ENCODE results near the gene BIN2. TPM values are rescaled to one million over a fixed set of nuclear protein-coding genes. Genes with fewer than 3 reads are reported as not detected.
A peak's percentile ranks its signal among the peaks of the same experiment; 100 is the strongest.

Gene BIN2
- polyA plus RNA-seq, 2 of the 4 experiments (the other 2 are of a cell fraction): 0.08 to 0.57 TPM

- TF ChIP-seq E2F6 (IDR thresholded peaks at IDR 0.05; ENCODE audit: borderline replicate concordance, low read depth): no peak
- TF ChIP-seq JUN (IDR thresholded peaks at IDR 0.05): peak; percentile 66 to 91; a peak in 4 of 5 replicates
- TF ChIP-seq ZC3H11A (IDR thresholded peaks at IDR 0.05): no peak
- peak; percentile 93 for TF ChIP-seq USF2 (IDR thresholded peaks at IDR 0.05)
- TF ChIP-seq MYC (IDR thresholded peaks at IDR 0.05; ENCODE audit: borderline replicate concordance, low read length): no peak
- TF ChIP-seq EHMT2 (IDR thresholded peaks at IDR 0.05; ENCODE audit: low read depth): no peak
- no peak for TF ChIP-seq ZSCAN20 (CRISPR knock-in tag; IDR thresholded peaks at IDR 0.05)
- no peak for TF ChIP-seq FOSL2 (IDR thresholded peaks at IDR 0.05)
- no peak; the same call in none of the 2 replicates for TF ChIP-seq FOSL2 (CRISPR knock-in tag; IDR thresholded peaks at IDR 0.05)
- TF ChIP-seq HES2 (IDR thresholded peaks at IDR 0.05): no peak
- no peak for TF ChIP-seq CHD2 (IDR thresholded peaks at IDR 0.05; ENCODE audit: low read length, partially characterized antibody)
- TF ChIP-seq EHF (CRISPR knock-in tag; IDR thresholded peaks at IDR 0.05): peak; percentile 39; the same call in 1 of the 2 replicates
- peak; percentile 75 for TF ChIP-seq POLR2A (IDR thresholded peaks at IDR 0.05; ENCODE audit: low read length)
- TF ChIP-seq NR3C1 (IDR thresholded peaks at IDR 0.05): no peak
- TF ChIP-seq TFCP2L1 (CRISPR knock-in tag; IDR thresholded peaks at IDR 0.05): 0 out of 2 replicates have a peak, but pooled peaks have one; percentile 6
- no peak for TF ChIP-seq NFE2L2 (conservative IDR thresholded peaks at IDR 0.05; ENCODE audit: low read length)
- TF ChIP-seq TP53 (CRISPR knock-in tag; IDR thresholded peaks at IDR 0.05): peak; percentile 50; the same call in 1 of the 2 replicates
- TF ChIP-seq RARB (CRISPR knock-in tag; IDR thresholded peaks at IDR 0.05): no peak
- TF ChIP-seq ATOH8 (CRISPR knock-in tag; IDR thresholded peaks at IDR 0.05; ENCODE audit: low read depth): no peak
- no peak for TF ChIP-seq CTCF (IDR thresholded peaks at IDR 0.05)
- TF ChIP-seq HEYL (CRISPR knock-in tag; IDR thresholded peaks at IDR 0.05): no peak
- TF ChIP-seq KDM1A (IDR thresholded peaks at IDR 0.05; ENCODE audit: low read depth): no peak
- 0 out of 2 replicates have a peak, but pooled peaks have one; percentile 34 for TF ChIP-seq MAZ (IDR thresholded peaks at IDR 0.05; ENCODE audit: borderline replicate concordance, low read depth, low read length)
- no peak for TF ChIP-seq HOXB13 (CRISPR knock-in tag; IDR thresholded peaks at IDR 0.05; ENCODE audit: low read depth)
- 0 out of 5 replicates have a peak, but pooled peaks of 1 of the 2 experiments have one; percentile 15 for TF ChIP-seq RAD21 (conservative IDR thresholded peaks at IDR 0.05 in 1 of 2, IDR thresholded peaks at IDR 0.05 in 1 of 2)
- TF ChIP-seq POLR2AphosphoS2 (conservative IDR thresholded peaks at IDR 0.05; ENCODE audit: low read length): 0 out of 2 replicates have a peak, but pooled peaks have one; percentile 6
- TF ChIP-seq BHLHE40 (IDR thresholded peaks at IDR 0.05; ENCODE audit: low read depth, low read length): no peak
- TF ChIP-seq ELK1 (IDR thresholded peaks at IDR 0.05; ENCODE audit: low read depth, low read length): no peak
- no peak for TF ChIP-seq KDM5A (IDR thresholded peaks at IDR 0.05)
- TF ChIP-seq HMGXB4 (CRISPR knock-in tag; IDR thresholded peaks at IDR 0.05; ENCODE audit: borderline replicate concordance): no peak
Observed at GRCh38 chr12:51238510-51239334, 85.3 kb downstream of the BIN2 start, which contains the start of gene DAZAP2 (continued).
